ENCODE results near the gene GRB7.

The GRB7 gene

DNA sequence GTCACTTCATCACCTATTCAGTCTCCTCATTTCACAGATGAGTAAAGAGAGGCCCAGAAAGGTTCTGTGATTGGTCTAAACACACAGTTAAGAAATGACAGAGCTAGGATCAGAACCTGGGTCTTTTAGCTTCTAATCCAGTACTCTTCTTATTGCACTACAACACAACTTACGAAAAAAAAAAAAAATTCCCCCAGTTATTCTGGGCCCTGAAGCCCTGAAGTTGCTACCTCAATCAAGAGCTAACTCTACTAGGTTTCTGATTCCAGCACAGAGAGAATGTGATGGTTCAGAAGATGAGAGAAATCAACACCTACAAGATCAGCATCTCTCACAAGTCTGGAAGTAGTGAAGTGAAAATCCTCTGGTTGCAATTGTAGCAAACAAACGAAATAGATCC is 37.3 kb downstream of the GRB7 start:
- DNase-seq (ENCODE audit: low spot score) = peak; percentile 43

DNA sequence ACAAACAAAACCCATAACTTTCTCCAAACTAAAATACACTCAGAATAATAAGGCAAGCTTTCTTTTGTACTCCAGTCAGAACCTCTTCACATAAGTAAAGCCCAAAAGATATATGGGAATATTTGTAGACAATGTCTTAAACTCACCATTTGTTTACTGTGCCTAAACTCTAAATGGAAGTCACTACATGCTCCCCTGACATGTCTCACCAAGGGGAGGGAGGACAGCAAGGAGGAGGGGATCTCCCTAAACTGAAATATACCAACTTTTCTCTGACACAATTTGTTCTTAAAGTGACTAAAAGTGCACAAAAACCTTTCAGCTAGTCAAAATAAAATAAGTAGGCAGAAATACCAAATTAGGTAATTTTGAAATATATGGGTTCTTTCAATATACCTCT is 38.5 kb downstream of the GRB7 start:
- DNase-seq (ENCODE audit: low spot score) = no peak

DNA sequence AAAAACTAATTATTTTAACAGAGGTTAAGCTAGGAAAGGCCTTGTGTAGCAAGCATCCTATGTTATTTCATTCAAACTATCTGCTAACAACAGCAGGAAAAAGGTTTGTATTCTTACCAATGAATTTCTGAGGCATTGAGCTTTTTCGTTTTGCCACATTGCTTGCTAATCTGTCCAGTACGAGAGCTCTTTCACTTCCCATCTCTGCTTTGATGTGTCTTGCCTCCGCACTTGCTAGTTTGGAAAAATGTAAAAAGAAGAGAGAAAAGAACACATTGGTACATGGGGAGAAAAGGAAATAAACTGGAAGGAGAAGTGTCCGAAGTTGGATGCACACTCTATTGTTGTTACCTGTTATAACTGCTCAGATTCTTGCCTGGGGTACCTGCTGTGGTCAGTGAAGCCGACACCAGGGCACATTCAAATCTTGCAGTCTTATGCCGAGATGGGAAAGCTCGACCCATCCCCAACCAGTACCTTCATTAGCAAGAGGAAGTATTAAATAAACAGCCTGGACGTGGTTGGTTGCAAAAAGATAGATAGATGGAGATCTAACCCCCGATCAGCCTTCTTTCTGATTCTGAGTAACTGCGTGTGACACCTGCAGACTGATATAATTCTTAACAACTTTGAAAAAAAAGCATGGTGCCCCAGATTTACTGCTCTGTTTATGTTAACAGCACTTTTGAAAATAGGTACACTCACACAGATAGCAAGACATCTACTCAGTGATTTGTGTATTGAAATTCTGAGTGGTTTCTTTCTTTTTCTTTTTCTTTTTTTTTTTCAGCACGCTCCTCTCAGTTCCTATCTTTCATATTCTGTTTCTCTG is 40.0 kb downstream of the GRB7 start:
- DNase-seq (ENCODE audit: low spot score) = peak; percentile 63

DNA sequence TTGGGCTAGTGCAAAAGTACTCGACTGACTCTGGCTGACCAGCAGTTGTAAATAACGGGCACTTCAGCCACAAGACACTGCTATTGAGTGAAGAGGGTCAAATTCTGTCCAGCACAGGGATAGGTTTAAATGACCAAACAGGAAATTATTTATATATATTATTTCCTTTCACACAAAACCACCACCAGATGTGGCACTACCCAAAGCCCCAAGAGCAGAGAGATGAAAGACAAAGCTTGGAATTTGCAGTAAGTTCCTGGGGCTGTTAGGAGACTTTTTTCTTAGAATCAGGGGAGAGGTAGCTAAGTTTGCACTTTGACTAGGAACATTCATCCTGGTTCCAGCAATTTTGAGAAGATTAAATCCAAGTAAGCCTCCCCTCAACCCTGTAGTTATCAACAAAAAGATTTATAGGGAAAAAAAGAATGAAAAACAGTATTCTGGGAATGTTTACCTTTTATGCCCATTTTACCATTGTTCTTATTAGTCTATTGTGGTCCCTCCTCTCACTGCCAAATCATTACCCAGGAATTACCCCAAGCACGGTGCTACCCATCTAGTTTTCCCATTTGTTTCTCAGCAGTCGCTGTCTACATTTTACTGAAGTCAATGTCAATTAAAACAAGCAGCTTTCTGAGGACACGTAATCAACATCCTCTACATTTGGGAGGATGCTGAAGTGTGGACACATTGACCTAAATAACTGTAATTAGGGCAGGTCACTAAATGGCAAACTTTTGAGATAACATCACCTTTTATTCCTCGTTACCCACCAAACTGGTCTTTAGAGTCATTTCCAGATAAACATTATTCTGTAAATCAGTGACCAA is 43.5 kb downstream of the GRB7 start:
- no peak for DNase-seq (ENCODE audit: low spot score)

DNA sequence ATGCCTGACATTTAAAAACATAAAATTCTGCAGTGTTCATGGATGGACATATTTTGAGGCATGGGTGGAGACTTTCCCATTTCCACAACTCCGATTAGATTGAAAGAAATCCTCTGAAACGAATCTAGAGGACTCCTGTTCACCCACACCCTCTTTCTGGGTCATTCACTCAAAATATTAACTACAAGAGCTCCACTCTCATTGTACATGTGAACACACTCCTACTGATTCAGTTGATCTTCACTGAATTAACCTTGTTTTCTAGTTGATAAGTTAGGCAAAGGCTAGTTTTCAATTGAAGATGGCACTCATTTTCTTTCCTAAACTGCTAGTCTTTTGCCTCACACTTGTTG is 44.1 kb downstream of the GRB7 start:
- DNase-seq (ENCODE audit: low spot score) = no peak

DNA sequence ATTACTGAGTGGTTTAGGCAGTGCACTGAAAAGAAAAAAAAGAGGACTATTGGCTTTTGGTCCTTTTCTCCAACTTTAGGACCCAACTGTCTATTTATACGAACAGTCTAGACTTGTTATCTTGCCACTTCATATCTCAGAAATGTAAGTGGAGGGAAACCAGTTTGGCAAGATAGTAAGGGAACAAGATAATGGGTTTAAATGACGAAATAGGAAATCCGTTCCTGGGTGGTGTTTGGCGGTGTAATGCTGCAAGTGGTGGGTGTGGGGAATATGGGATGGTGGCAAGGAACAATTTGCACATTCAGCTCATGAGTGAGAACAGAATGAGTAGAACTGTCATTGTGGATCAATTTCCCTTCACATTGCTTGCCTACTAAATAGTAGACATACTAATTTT is 44.7 kb downstream of the GRB7 start:
- no peak for DNase-seq (ENCODE audit: low spot score)

DNA sequence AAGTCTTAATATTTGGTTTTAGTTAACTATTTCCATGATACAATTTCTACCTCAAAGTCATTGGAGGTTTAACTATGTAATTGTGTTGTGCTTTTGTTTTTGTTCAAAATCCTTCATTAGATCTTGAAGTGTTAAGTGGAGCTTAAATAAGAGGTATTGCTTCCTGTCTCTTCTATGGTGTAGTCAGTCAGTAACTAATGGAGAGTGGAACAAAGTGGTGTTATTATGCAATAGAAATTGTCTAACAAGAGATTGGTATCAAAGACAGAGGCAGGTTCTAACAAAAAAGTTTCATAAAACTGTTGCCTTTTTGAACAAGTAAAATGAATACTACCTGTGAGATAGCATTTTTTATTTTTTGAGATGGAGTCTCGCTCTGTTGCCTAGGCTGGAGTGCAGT is 45.2 kb downstream of the GRB7 start:
- DNase-seq (ENCODE audit: low spot score) = no peak

DNA sequence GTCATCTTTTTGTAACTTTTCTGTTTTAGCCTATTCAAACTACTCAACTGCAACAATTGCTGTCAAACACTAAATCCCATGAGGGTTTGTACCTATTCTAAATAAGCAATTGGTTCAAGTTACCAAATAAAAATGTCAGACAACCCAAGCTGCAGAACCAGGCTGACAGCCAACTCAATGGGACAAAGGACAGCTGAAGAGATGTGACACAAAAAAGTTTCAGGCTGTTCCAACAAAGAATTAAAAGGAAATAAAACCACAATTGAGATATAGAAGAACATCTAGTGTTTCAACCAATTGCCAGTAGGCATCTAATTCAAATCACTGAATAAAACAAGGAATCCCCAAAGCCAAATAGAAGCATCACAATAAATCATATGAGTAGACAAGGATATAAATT is 49.3 kb downstream of the GRB7 start:
- no peak for DNase-seq (ENCODE audit: low spot score)

DNA sequence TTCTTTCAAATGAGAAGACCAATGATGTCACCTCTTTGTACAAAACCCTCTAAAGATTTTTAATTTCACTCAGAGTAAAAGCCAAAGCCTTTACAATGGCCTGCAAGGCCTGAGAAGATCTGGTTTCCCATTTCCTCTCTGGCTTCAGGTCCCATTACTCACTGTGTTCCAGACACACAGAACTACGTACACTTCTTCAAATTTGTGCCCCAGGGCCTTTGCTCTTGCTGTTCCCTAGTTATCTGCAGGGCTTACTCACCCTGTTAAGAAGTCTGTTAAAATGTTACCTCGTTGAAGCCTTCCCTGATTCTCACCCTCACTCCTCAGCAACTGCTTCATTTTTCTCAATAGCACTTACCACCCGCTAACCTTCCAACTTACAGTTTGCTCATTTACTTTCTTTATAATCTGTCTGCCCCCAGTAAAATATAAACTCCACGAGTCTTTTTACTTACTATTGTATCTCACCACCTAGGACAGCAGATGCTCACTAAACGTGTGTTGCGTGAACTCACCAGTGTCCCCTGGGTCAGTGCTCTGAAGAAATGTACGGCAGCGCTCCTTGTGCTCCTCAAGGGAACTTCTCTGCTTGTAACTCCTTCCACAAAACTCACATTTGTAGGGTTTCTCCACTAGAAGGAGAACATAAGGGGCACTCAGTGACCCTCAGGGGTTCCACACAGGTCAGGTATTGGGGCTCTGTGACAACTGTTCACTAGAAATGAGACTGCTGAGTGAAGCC is 50.2 kb downstream of the GRB7 start:
- no peak for DNase-seq (ENCODE audit: low spot score)

DNA sequence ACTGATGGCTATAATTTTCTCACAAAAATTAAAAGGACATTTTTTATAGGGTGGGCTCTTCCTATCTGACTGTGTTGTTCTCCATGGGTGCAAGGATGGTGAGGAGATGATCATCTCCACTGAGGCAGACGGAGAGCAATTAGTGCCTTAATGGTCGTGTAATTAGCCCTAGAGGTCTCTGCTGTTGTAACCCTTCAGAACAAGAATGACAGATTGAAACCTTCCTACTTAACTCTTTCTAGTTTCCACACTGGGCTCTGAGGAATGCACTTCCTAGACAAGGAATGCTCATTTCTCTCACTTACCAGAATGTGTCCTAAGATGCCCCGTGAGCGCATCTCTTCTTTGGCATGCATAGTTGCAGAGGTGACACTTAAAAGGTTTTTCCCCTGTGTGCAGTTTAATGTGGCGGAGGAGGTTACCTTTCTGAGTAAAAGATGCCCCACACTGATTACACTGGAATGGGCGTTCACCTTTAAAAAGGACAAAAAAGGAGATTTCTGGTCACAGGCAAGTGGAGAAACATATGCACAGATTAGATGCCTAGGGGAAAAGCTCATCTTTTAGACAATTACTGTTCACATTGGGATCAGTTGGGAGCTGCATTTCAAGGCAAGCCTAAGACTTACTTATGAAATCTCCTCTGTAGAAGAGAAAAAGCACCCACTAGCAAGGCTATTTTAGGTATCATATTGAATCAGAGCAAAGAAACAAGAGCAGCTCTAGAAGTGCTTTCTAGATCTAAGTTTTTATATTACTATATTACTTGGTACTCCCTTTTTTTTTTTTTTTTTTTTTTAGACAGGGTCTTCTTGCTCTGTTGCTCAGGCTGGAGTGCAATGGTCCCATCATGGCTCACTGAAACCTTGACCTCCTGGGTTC is 53.6 kb downstream of the GRB7 start:
- no peak for DNase-seq (ENCODE audit: low spot score)

DNA sequence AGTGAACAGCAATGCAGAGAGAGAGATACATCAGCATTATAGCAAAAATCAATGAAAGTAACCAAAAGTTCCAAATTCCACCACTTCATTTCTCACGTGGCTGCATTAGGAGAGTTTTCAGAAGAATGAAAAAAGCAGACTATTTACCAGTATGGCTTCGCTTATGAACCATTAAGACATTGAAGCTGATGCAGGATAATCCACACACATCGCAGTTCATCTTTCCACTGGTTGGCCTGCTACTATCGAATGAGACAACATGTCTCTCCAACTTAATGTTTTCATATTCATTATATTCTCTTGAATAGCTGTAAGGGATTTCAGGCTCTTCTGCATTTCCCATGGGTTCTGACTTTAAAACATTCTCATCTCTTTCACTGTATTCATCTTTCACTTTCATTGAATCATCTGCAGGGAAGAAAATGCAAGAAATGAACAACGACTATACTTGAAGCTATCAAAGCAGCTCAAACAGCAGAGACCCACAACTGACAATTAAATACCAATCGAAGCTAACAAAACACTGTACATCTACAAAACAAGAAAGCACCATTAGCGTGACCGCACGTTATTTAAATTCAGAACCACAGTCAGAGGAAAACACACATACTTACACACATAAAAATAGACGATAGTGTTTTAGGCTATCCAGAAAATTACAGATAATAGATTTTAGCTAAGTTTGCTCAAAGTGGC is 54.9 kb downstream of the GRB7 start:
- no peak for DNase-seq (ENCODE audit: low spot score)

DNA sequence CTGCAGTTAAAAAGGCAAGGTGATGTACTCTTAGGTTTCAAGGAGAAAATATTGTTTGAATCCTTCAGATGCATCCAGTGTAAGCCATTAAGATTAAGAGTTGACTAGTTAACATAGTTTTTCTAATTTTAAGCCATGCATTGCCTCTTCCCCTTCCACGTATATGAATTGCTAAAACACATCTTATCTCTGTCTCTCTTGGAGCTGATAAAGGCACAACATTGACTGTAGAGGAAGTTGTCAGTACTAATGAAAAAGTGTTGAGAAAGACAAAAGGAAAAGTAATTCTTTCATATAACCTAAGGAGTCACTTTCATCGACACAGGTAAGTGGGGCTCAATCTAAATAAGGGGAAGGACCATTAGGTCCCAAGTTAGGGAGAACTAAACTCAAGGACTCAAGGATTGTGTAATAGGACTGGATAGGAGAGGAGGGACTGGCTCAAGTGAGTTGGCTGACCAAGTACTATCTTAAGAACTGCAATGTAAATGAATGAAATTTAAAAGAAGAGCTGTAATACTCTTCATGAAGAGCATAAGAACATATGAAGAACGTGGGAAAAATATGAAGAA is 55.6 kb downstream of the GRB7 start:
- DNase-seq (ENCODE audit: low spot score) = peak; percentile 21

DNA sequence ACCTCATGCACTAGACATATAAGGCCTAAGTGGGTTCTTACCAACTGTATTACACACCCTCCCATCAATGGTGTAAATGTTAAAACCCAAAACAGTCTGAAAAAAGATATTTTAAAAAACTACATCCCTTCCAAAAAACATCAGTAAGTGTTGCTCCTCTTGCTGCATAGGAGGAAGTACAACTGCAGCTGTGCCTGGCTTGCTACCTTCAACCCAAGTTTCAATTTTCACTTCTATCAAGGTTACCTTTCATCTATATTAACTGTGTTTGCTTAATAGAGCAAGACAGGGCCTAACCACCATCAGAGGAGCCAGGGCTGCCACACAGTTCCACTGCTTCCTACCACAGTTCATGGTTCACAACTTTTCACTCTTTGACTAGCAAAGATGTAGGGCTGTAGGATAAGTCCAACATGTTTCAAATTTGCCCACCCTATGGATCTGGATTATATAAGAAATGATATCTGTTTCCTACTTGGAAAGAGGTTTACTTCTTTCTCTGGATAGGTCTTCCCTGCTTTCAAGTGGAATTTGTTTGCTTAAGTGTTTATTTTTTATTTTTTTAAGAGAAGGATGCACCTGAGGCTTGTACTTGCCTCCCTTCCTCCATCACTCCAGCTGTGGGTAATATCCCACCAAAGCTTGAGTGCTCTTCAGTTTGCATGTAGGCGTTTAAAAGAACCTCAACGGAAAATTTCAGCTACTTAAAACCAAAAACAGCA is 56.7 kb downstream of the GRB7 start:
- DNase-seq (ENCODE audit: low spot score) = peak; percentile 86

Data from NAMALWA (cell line).